ENCODE measurements around the gene ITPR1. TPM values are rescaled to one million over a fixed set of nuclear protein-coding genes. Genes with fewer than 3 reads are reported as not detected.

ITPR1 gene
- total RNA-seq, 3 donors from 2014 or later: 10.7 to 80.2 (median 20.7) TPM

GRCh38 chr3:4496087-4496452 lies 2.9 kb downstream of the ITPR1 start:
- ATAC-seq: no peak

GRCh38 chr3:4497005-4497692 lies 4.0 kb downstream of the ITPR1 start:
- H3K4me3 ChIP-seq: no peak overlapping the region
- no peaks in the 10 kb centered on the region for H3K36me3 ChIP-seq (ENCODE audit: low read depth)
- no peak for DNase-seq
- no peak for TF ChIP-seq CTCF (IDR thresholded peaks at IDR 0.05)
- intact Hi-C loops (cut with DNase I, micrococcal nuclease): no loop called here
- no peaks in the 10 kb centered on the region for H3K9me3 ChIP-seq
- ATAC-seq: no peak
- H3K4me1 ChIP-seq (ENCODE audit: low read depth): peaks cover under 1% of the 10 kb centered on the region

More at GRCh38 chr3:4496087-4496452, 2.9 kb downstream of the ITPR1 start:
- no peak for DNase-seq
- Histone ChIP-seq H3K9me3 (no peaks in the 10 kb centered on the region), H3K4me1 (ENCODE audit: low read depth) (peaks cover 3% of the 10 kb centered on the region), H3K4me3 (no peak overlapping the region), H3K36me3 (ENCODE audit: low read depth) (no peaks in the 10 kb centered on the region)
- no peak for TF ChIP-seq CTCF (IDR thresholded peaks at IDR 0.05)
- intact Hi-C loops (cut with DNase I, micrococcal nuclease): no loop called here

- no peaks in the 10 kb centered on the region for H3K9me3 ChIP-seq
- no peak for TF ChIP-seq CTCF (IDR thresholded peaks at IDR 0.05)
- DNase-seq (no peak), ATAC-seq (no peak)
- intact Hi-C loops (cut with DNase I, micrococcal nuclease): no loop called here
- no peaks in the 10 kb centered on the region for H3K36me3 ChIP-seq (ENCODE audit: low read depth)
- H3K4me1 ChIP-seq (ENCODE audit: low read depth): peaks cover 2% of the 10 kb centered on the region
- H3K4me3 ChIP-seq: no peak overlapping the region
Observed at GRCh38 chr3:4497843-4498324, 4.7 kb downstream of the ITPR1 start.

- ATAC-seq (no peak), DNase-seq (no peak)
- no peak overlapping the region for H3K4me3 ChIP-seq
- peaks cover 2% of the 10 kb centered on the region for H3K4me1 ChIP-seq (ENCODE audit: low read depth)
- intact Hi-C loops (cut with DNase I, micrococcal nuclease): no loop called here
- H3K36me3 ChIP-seq (ENCODE audit: low read depth): no peaks in the 10 kb centered on the region
- TF ChIP-seq CTCF (IDR thresholded peaks at IDR 0.05): no peak
- H3K9me3 ChIP-seq: no peaks in the 10 kb centered on the region
Observed at GRCh38 chr3:4498446-4498845, 5.3 kb downstream of the ITPR1 start.

GRCh38 chr3:4501437-4501836 lies 8.3 kb downstream of the ITPR1 start:
- Histone ChIP-seq H3K36me3 (ENCODE audit: low read depth) (no peaks in the 10 kb centered on the region), H3K4me3 (no peak overlapping the region), H3K9me3 (no peaks in the 10 kb centered on the region), H3K4me1 (ENCODE audit: low read depth) (peaks cover 14% of the 10 kb centered on the region)
- DNase-seq (no peak), ATAC-seq (peak; percentile 57)
- intact Hi-C loops (cut with DNase I, micrococcal nuclease): no loop called here
- TF ChIP-seq CTCF (IDR thresholded peaks at IDR 0.05): no peak
